Activated CD4-positive, alpha-beta T cell treated with anti-CD3 and anti-CD28 coated beads for 4 hours (primary cell): ENCODE data around the gene VCY1B.
"Not testable (repeated sequence)": the region's sequence is repeated elsewhere in the genome, so short reads cannot be mapped to it uniquely, and the experiment has no call there.

Source experiments
- DNase-seq, 2 donors: peaks; one replicate each; pipeline ENCODE4 v3.0.0-alpha.2; 2020

The VCY1B gene

GRCh38 chrY:14055927-14056326 is at the start of gene VCY1B:
TSS of gene VCY1B (plus strand) at chrY:14056227. CDS start at chrY:14056290, 63 bp downstream.
- not testable (repeated sequence) for DNase-seq

- DNase-seq = not testable (repeated sequence)
These were observed 44.1 kb upstream of the VCY1B start for GRCh38 chrY:14011916-14012315.

- not testable (repeated sequence) for DNase-seq
These were observed 25.6 kb upstream of the VCY1B start for GRCh38 chrY:14030395-14030794.

GRCh38 chrY:14085877-14086276 is 29.9 kb downstream of the VCY1B start:
- DNase-seq = no peak
